Ovary (tissue), 3 donors: Measurements from ENCODE around the gene COX10.

Experiments used
- CTCF ChIP-seq, 3 donors: fragments of 450-650 bp in 2 of 3; fragments of 200-600 bp in 1 of 3; IDR thresholded peaks; one replicate each; pipeline versions ENCODE4 v1.5.1 to v1.8.0; 2016 to 2022; ENCODE audit warnings: antibody characterized with exemption in 3 of 3, mild to moderate bottlenecking in 1 of 3
- POLR2A ChIP-seq: fragments of 450-650 bp; IDR thresholded peaks from one replicate; pipeline ENCODE4 v1.6.1; 2017; ENCODE audit warnings: antibody characterized with exemption, mild to moderate bottlenecking, moderate library complexity
- donor health status: DM: no; HTN: no; CAD: no.

- no peak for TF ChIP-seq POLR2A
- no peak for TF ChIP-seq CTCF (IDR thresholded peaks at IDR 0.05)
Observed at GRCh38 chr17:14092808-14093207, 23.5 kb downstream of the COX10 start.
